GM19372 (cell line): Measurements from ENCODE around the gene ELP1.
"Not testable (repeated sequence)": the region's sequence is repeated elsewhere in the genome, so short reads cannot be mapped to it uniquely, and the experiment has no call there.

Source experiments
- ATAC-seq: cut with Tn5 transposase; IDR thresholded peaks from one replicate; pipeline ENCODE4 v1.9.1; 2021; ENCODE audit warnings: mild to moderate bottlenecking, low read depth, moderate library complexity; ENCODE audit not compliant: unreplicated experiment

ELP1 gene

DNA sequence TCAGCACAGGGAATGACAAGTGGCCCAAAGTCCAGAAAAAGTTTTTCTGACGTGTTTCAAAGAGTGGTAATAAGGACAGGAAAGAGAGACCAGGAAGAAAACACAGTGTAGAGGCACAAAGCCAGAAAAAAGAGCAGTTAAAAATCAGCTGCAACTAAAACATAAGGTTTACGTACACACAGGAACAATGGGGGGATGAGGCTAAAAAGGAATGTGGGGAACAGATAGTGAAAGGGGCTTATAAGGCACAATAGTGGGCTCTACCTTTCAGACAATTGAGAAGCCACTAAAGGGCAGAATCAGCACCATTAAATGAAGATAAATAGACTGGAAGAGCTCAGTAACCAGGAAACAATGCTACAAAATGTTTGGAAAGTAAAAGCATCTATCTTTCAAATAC lies 5.5 kb downstream of the ELP1 start:
- no peak for ATAC-seq

DNA sequence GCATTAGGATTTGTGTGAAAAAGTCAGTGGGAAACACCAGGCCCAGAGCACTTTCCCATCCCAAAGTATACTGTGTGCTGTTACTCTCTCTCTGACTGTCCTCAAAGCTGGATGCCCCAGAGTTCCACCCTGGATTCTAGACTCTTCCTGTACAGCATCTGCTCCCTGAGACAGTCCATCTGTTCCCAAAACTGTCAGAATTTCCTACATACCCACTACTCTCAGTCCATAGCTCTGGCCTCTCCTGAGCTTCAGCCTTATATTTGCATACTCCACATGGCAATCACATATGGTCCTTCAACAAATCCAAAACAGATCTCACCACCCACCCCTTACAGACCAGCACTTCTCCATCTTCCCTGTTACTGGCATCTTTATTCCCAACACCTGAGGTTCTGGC lies 9.5 kb downstream of the ELP1 start:
- ATAC-seq, result no peak

DNA sequence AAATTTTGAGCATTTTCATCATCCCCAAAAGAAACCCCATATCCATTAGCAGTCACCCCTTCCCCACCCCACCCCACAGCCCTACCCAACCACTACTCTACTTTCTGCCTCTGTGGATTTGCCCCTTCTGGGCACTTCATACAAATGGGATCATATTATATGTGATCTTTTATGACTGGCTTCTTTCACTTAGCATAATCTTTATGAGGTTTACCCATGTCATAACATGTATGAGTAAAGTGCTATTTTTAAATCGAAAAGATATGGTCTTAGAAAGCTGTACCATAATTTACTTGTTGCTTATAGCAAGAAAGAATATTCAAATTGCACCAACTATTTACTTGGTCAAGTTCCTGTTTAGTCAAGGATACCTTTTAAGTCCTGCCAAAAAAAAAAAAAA lies 12.7 kb downstream of the ELP1 start:
- ATAC-seq, result no peak

DNA sequence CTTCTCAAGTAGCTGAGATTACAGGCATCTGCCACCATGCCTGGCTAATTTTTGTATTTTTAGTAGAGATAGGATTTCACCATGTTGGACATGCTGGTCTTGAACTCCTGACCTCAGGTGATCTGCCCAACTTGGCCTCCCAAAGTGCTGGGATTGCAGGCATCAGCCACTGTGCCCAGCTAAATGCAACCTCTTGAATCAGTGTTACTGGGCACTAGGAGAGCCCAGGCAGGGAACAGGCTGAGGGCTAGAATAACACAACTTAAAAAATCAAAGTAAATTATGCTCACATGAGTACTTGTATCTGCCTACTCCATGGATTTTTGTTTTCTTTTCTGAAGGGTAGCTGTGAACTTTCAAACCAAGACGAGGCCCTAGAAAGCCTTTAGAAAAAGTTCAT lies 13.5 kb downstream of the ELP1 start:
- not testable (repeated sequence) for ATAC-seq

DNA sequence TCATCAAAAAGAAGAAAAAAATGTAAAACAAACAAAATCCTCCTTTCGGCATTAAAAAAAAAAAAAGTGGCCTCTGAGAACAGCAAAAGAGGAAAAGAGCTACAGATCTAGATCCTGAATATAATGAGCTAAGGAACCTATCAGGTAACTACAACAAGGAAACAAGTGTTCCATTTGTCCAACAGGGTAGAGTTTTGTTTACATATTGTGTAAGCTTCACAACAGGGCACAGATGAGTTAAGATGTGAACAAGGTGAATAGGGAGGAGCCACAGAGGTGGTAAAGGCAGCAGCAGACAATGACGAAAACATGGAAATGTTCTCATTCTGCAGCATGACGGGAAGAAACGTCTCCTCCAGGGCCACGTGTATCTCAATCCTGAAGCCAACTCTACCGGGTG lies 14.4 kb downstream of the ELP1 start:
- ATAC-seq, result no peak

DNA sequence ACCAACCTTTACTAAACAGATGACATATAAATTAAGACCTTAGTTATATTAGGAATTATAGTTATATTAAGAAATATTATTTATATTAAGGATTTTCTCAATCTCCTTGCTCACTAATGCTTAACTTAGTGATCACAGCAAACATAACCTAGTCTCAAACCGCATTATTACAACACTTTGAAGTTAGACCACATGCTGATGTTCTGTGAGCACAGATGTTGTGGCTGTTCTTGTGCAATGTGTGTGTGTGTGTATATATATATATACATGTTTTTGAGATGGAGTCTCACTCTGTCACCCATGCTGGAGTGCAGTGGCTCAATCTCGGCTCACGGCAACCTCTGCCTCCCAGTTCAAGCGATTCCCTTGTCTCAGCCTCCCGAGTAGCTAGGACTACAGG lies 20.5 kb downstream of the ELP1 start:
- ATAC-seq, result no peak

DNA sequence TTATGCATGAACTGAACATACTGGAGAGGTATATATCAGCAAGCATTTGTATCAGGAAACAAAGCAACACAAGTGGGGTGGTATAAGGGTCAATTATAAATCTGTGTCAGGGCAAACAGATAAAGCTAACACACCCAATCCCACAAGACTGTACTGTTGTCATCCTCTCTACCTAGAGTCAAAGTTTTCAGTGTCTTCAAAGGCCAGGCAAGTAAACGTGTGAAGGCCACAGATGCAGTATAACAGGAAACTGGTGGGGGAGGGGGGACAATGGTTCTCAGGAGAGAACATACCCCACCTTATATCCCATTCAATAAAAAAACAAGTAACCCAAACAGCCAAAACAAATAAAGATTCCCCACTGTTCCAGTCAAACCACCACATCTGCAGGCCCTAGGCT lies 22.1 kb downstream of the ELP1 start:
- no peak for ATAC-seq

DNA sequence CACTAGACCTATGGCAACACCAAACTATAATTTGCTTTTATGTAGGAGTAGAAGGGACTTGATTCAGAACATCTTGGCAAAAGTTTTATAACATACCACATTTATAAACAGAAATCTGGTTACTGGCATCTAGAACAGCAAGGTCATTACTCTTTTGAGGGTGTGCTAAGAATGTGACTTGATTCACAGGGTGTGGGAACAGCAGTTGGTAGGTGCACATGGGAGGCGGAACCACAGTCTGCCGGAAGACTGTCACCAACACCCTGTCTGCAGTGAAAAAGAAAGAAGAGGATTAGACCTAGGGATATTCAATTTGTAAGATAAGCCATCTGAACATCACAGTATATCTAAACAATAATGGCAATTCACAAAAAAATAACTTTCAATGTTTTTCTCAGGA lies 23.0 kb downstream of the ELP1 start:
- no peak for ATAC-seq

DNA sequence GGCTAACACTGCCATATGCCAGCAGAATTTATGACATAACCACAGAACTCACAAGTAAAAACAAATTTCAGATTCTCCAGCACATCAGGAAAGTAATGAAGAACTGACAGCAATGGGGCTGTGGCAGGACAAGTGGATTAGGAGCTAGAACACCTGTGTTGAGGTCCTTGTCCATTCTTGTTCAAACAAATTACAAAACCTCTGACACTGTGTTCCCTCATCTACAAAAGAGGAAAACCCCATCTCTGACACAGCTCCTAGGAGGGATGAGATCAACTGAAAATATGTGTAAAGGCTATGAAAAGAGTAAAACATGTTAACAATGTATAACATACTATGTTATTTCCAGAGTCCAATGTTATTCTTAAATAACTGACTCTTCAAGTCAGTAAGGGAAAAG lies 23.5 kb downstream of the ELP1 start:
- ATAC-seq, result no peak

DNA sequence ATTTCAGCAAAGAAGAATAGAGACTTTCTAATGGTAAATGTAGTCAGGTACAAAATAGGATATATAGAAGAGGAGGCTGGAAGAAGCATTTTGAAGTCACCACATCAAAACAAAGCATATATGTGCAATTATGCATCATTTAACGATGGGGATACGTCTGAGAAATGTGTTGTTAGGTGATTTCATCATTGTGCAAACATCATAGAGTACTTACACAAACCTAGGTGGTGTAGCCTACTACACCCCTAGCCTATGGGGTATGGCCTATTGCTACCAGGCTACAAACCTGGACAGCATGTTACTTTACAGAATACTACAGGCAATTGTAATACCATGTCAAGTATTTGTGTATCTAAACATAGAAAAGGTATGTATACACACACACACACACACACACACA lies 28.4 kb downstream of the ELP1 start:
- no peak for ATAC-seq

DNA sequence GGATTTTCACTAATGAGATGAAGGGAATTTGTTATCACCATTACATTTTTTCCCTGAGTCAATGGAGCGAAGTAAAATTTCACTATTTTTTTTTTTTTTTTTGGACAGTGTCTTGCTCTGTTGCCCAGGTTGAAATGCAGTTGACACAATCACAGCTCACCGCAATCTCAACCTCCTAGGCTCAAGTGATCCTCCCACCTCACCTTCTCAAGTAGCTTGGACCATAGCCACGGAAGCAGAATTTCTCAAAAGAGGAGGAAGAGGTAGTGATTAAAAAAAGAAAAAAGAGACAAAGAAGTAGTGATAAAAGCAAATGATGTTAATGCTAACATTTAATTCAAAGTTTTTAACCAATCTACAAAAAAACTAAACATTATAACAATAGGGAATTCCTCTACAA lies 29.8 kb downstream of the ELP1 start:
- no peak for ATAC-seq

DNA sequence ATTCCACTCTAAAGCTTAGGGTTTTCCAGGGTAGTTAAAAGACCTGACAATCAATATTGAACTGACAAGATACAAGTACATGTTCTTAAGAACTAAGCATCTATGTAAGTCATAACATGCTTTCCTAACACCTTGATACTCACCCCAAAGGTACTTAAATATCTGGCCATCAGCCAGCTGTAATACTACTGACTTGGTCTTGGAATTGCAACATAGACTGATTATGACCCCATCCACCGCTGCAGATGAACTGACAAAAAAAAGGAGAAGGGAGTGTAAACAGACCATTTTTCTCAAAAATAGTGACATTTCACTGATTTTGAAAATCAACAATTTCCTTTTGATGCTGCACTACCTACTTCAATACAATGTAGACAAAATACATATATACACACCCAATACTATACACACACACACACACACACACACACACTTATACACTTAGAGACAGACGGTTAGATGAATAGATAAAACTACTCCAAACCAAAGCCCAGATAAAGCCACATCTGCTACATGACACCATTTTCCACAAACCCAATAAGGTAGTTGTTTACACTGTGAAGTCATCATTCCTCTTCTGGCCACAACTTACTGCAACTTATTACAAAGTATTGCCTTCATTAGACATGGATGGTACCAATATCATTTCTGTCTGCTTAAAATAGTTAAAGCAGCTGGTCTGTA lies 30.4 kb downstream of the ELP1 start:
- no peak for ATAC-seq

DNA sequence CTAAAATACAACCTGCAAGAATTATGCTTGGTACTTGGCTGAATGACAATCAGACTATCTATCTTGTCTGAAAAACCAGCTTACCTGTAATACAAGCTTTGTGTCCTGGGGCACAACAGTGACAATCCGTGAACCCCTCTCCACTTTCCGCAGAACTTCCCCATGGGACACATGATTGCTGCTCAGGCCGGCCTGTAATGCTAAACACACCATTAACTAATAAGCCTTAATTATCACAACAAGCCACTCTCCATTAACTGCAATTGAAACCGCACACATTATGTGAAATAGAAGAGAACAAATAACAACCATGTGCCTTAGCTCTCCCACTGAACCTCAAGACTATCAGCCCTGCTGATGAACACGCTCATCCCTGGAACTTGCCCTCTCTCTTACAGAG lies 33.7 kb downstream of the ELP1 start:
- no peak for ATAC-seq

DNA sequence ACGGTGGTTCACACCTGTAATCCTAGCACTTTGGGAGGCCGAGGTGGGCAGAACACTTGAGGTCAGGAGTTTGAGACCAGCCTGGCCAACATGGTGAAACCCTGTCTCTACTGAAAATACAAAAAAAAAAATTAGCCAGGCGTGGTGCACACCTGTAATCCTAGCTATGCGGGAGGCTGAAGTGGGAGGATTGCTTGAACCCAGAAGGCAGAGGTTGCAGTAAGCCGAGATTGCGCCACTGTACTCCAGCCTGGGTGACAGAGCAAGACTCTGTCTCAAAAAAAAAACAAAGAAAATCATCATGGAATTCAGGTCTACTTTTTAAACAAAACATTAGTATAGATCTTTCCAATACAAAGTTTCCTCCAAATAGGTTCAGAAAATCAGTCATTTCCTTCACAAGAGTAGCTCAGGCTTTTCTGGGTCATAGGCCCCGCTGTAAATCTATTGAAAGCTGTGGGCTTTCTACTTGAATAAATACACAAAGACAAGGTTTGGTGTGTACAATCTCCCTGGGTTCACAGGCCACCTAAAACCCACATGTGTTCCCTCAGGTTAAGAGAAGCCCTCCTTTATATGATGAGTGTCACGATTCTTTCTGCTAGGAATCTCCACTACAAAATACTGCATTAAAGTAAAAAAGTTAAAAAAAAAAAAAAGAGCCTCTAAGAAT lies 34.8 kb downstream of the ELP1 start:
- ATAC-seq, result not testable (repeated sequence)

DNA sequence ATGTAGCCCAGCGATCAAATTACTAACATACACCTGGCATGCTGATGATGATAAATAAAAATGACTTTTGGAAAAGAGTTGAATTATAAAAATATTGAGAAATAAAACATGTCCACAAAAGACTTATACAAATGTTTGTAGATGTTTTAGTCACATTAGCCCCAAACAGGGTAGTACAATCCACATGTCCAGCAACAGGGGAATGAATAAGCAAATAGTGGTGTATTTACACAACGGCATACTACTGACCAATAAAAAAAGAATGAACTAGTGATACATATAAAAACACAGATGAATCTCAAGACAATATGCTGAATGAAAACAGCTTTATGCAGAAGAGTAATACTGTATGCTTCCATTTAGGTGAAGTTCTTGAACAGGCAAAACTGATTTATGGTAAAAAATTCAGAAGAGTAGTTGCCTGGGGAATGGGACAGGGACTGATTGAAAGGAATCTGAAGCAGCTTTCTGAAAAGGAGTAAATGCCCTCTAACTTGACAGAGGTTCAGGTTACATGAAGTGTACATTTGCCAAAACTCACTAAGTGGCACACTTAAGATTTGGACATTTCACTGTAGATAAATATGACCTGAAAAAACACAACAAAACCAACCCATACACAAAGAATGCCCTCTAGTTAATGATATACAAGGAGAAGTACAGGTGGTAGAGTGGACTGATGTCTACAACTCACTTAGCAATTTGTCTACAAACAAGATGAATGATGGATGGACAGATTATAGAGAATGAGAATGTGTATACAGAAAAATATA lies 36.4 kb downstream of the ELP1 start:
- no peak for ATAC-seq

DNA sequence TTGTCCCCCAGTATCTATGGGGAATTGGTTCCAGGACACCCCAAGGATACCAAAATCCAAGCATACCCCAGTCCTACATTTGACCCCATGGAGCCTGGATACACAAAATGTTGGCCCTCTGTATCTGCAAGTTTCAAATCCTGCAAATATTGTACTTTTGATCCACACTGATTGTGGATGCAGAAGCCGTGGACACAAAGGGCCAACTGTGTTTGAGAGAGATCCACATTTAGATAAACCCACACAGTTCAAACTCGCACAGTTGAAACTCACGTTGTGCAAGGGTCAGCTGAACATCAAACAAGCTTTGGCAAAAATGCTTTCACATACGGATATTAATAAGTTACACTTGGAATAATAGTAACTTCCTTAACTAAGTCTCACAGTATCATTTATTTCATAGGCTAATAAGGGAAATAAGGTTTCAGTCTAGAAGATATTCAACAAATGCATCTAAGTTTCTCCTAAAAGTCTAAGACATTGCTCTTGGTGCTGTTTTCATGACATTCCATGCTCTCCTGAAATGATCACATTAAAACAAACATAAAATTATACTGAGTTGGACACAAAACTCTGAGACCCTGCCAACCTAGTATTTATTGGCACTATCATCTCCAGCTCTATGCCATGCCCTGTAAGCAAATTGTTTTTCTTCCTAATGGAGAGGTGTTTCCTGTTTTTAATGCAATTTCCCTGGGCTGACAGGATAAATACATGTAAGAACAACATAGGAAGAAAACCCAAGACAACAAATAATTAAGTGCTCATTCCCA lies 39.5 kb downstream of the ELP1 start:
- no peak for ATAC-seq

DNA sequence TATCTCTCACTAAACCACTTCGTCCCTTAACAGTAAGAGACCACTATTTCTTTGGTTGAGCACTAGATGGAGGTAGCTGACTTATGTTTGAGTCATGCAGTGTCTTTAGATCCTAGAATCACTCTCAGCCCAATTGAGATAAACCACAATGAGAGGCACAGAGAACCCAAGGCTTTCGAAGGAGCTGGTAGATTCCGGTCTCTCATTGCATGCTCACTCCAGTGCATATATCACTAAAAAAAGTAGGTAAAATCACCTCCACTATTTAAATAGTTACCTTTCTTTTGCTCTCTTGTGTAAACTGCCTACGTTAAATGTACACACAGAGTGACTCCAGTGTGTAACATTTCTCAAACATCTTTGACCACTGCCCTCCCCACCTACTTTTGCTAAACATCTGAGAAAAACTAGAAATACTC lies 44.3 kb downstream of the ELP1 start:
- no peak for ATAC-seq

DNA sequence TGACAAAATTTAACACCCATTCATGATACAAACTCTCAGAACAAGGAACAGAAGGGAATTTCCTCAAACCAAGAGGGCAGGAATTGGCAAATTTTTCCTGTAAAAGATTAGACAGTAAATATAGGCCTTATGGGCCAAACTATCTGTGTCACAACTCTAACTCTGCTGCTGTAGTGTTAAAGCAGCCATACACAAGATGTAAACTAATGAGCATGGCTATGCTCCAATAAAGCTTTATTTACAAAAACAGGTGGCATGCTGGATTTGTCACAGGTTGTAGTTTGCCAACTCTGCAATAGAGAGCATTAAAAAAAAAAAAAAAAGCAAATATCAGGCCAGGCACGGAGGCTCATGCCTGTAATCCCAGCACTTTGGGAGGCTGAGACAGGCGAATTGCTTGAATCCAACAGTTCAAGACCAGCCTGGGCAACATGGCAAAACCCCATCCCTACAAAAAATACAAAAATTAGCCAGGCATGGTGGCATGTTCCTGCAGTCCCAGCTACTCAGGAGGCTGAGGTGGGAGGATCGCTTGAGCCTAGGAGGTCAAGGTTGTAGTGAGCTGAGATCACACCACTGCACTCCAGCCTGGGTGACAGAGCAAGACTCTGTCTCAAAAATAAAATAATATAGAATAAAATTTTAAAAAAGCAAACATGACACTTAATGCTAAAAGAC lies 47.2 kb downstream of the ELP1 start:
- ATAC-seq, result not testable (repeated sequence)

DNA sequence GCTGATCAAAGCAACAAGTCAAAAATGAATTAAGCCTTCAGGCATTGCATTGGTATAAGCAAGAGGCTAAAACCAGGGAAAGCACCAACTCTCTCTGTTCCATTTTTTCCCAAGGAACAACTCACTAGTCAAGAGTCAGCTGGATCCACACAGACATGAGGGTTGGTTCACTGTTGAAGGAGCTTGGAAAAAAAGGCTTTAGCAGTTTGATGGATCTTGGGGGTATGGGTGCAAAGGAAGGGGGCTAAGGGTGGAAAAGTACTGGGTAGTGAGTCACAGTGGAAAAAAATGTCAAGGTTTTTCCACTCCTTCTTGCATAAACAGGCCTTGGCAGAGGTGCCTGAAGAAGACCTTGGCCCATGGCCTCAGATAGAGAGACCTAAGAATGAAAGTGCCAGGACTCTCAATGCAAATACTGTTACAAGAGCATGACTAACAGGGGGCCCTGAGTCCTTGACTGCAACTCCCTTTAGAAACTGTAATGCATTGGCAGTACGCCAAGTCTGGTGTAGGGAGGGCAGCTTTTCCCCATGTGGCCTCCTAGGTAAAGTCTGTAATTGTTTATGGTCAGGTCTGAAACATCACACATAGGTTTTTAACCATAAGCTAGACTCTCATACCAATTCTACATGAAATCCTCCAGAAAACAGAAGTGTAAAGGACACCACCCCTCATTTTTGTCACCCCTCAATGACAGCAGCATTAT lies 48.1 kb downstream of the ELP1 start:
- ATAC-seq, result peak; percentile 96

DNA sequence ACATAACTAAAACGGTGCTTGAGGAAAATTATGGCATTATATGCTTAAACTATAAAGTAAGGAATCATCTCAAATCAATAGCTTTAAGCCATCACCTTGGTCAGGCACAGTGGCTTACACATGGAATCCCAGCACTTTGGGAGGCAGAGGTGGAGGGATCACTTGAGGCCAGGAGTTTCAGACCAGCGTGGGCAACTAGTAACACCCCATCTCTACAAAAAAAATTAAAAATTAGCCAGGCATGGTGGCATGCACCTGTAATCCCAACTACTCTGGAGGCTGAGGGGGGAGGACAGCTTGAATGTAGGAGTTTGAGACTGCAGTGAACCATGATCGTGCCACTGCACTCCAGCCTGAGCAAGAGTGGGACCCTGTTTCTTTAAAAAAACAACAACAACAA lies 49.2 kb downstream of the ELP1 start:
- ATAC-seq, result no peak
